Hematopoietic multipotent progenitor cell treated with erythropoietin and hydrocortisone succinate and interleukin-3 and kit ligand, for 15 days (in vitro differentiated cells): ENCODE measurements around the gene ARV1.
"Not testable (repeated sequence)": the region's sequence is repeated elsewhere in the genome, so short reads cannot be mapped to it uniquely, and the experiment has no call there.

ENCODE experiments used
- DNase-seq: peaks from one replicate; pipeline ENCODE4 v3.0.0-alpha.2; 2015; ENCODE audit warnings: low spot score

The ARV1 gene

GRCh38 chr1:231020139-231020601, 41.3 kb downstream of the ARV1 start:
- no peak for DNase-seq

DNA sequence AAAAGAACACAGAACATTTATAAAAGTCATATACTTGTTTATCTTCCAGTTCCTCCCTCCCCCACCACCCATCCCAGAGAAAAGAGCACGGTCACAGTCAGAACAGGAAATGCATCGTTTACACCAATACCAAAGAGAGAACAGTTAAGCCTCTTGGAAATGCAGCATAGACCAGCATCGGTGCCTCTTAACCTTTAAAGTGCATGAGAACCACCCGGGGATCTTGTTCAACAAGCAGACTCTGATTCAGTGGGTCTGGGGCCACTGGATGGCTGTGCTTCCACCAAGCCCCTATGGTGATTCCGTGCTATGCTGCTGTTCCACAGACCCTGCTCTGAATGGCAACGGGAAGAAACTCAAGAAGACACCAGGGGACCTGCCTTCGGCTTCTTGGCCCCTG, 41.9 kb downstream of the ARV1 start:
- DNase-seq: no peak

GRCh38 chr1:231021540-231022031, 42.7 kb downstream of the ARV1 start:
- DNase-seq: no peak

- DNase-seq: not testable (repeated sequence)
Measured at GRCh38 chr1:231022543-231022942, 43.6 kb downstream of the ARV1 start.

GRCh38 chr1:231023150-231023549, 44.3 kb downstream of the ARV1 start:
- no peak for DNase-seq

- no peak for DNase-seq
Measured at GRCh38 chr1:231026576-231026975, 47.7 kb downstream of the ARV1 start.

DNA sequence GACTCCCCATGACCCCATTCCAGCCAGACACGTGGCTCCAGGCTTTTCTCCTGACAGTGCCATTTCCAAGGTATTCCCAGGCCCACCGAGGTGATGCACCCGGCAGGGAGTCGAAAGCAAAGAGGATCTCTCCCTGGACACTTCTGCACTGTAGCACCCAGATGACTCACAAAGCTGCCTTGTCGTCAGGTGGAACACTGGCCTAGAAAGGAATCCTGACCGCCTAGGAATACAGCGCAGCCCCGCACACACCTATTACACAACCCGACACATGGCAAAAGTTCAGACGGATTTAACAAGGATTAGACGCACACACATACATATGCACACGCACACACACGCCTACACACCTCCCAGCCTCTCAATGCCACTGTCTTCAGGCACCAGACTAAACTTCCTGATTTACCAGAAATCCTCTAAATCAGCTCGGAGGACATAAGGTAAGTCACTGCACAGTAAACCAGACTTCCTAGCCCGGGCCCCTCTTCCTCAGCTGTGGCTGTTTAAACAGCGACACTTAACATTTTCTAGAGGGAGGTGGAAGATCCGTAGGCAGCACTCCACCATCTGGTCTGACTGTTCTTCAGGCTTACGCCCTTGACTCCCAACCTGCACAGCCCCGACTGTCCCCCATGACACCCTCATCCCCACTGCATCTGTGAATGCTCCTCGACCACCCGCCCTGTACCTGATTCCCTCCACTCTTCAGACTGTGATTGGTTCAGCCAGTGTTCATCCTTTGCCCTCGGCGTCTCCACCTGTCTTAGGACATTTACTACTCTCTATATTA, 48.4 kb downstream of the ARV1 start:
- DNase-seq: no peak

DNA sequence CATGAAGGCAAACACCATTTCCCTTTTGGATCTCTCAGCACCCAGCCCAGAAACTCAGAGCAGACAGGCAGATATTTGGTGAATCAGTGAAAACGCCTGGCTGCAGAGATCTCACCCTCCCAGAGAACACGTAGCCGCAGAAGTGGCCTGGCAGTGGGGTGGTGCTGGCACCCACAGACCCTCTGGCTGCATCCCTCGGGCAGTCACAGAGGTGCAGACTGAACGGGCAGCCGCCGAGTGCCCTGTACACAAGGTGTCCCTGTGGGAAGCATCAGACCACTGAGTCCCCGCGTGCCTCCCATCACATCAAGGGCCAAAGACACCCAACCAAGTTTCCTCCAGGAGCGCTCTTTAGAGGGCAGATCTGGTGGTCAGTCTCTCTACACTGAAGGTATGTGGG, 49.1 kb downstream of the ARV1 start:
- no peak for DNase-seq

DNA sequence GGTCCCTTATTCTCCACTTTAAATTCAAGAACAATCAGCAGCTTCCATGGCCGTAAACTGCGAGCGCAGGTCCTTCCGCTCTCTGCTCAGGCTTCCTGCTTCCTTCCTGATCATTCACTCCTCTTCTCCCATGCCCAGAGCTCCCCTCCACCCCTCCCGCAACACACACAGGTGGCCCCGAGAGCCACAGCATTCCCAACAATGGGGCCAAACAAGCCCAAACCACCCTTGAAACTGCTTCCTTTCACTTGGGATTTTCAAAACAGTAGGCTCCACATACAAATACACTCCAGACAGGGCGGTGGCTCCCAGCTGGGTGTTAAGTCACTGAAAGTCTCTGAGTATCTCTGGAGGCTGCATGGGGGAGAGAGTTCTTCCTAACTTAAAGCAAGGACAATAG, 49.8 kb downstream of the ARV1 start:
- no peak for DNase-seq

GRCh38 chr1:231029247-231029646, 50.4 kb downstream of the ARV1 start:
- not testable (repeated sequence) for DNase-seq

DNA sequence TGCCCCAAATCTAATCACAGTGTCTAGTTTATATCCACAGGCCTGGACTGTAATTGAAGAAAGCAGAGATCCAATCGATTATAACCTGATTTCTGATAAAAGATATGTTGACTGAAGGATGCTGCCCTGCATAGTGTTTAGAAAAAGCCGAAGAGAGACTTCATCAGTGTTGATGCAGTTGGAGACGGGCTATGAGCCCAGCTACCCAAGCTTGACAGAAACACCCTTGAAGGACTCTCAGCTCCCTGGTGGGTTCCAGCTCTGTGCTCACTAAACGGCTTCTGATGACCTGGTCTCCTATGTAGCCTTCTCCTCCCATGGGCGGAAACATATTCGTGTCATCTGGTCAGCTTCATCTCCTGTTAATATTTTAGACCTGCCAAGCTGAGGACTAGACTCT, 50.9 kb downstream of the ARV1 start:
- no peak for DNase-seq

DNA sequence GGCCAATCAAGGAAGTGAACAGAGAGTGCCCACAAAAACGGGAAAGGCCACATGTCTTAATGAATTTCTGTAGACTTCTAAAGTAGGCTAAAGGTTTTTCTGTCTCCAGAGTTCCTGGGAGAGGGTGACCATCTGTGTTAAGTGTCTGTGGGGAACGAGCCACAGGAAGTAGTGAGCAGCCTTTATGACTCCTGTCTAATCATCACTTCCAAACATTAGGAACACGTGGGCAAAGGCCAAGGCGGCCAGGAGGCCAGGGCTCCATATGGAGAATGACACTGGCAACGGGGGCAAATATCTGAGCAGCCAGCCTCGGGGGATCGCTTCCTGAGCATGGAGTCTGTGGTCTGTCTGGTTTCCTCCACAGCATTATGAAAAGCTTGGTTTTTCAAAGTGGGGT, 54.1 kb downstream of the ARV1 start:
- no peak for DNase-seq

DNA sequence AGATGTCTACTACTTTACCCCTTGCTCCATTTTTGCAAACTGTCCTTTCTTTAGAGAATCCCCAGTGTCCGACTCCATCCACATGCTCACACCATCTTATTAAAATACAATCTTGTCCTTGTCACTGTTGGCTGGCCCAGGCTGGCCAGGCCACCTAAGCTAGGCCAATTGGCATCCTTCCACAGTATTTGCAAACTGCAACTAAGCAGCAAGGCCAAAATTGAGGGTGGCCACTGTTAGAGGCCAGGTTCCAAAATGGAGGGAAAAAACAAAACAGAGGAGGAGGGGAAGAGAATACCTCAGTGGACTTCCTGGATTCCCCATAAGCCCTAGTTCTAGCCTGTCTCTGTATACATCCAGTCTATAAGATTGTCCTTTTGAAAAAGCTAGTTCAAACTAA, 56.9 kb downstream of the ARV1 start:
- no peak for DNase-seq

DNA sequence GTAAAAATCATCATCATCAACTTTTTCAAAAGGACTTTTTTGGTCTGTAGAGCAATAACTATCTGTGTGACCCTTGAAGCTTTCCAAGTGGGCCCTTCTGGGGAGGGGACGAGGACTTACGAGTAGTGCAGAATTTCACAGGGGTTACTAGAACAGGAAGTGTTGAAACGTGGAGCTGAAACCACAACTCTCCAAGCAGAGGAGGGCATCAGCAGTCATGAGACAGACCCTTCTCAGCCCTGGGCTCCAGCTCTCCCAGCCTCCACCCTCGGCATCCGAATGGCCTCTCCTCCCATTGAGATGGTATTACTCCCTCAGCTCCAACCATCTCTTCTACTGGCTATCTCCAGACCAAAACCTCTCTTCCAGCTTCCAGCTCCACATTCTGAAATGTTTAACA, 57.5 kb downstream of the ARV1 start:
- no peak for DNase-seq

- no peak for DNase-seq
Measured at GRCh38 chr1:231037585-231038517, 59.0 kb downstream of the ARV1 start.

DNA sequence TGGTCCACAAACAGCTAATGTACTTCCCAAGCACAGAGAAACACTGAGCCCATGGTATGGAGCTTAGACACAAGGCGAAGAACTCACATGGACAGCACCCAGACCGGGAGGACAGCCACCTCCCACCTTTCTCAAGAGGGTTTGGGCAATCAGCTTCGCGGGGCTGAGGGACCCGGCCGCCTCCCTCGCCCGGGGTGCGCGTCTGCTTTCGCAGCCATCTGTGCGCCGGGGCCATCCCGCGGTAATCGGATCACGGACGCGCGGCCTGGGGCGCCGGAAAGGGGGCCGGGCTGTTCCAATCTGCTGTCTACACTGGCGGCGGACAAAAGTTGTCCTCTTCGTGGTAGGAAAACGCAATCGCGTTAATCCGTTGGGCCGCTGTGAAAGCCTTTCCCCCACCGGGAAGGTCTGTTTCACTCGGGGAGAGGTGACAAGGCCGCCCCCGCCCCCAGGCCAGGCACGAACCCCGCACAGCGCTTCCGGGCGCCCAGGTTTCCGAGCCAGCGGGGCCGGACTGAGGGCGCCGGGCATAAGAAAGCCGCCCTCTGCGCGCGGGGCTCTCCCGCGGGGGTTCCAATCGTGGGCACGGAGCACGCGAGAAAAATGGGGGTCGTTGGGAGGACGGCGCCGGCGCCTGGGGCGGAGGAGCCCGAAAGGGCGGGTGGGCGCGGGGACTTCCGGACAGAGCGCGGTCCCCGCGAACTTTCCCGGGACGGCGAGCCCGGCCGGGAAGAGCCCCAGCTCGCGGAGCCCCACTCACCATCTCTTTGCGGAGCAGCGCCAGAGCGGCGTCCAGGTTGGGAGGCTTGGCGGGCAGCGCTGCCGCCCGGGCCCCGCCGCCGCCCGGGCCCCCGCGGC, 60.5 kb downstream of the ARV1 start:
- peak; percentile 24 for DNase-seq

DNA sequence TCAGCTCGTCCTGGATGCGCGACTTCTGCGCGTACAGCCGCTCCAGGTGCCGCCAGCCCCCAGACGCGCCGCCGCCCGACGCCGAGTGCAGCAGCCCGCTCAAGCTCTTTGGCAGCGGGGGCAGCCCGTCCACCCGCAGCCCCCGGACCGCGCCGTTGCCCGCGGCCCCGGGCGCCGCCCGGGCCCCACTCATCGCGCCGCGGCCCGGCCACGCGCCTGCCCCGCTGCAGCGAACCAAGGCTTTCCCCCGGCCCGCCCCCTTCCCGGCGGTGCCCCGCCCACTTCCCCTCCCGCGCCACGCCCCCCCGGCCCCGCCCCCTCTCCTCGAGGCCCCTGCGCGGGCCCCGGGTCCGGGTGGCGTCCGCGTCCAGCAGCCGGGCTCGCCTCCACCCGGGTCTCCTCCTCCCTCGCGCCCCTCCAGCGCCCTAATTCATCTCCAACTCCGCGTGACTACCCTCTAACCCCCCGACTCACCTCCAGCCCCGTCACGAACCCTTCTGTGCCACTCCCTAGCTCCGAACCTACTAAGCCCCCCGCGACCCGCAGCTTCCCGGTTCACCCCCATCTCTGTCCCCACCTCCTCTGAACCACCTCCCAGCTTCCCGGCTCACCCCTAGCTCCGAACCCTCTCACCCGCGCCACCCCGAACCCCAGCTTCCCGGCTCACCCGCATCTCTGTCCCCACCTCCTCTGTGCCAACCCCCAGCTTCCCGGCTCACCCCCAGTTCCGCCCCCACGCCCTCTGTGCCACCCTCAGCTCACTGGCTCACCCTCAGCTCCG, 61.3 kb downstream of the ARV1 start, which contains the start of gene FAM89A:
Gene FAM89A, minus strand, starts transcription at position 236 of the 781 bp plus-strand sequence. Its CDS starts 43 bp downstream, at position 193.
- peak; percentile 67 for DNase-seq

DNA sequence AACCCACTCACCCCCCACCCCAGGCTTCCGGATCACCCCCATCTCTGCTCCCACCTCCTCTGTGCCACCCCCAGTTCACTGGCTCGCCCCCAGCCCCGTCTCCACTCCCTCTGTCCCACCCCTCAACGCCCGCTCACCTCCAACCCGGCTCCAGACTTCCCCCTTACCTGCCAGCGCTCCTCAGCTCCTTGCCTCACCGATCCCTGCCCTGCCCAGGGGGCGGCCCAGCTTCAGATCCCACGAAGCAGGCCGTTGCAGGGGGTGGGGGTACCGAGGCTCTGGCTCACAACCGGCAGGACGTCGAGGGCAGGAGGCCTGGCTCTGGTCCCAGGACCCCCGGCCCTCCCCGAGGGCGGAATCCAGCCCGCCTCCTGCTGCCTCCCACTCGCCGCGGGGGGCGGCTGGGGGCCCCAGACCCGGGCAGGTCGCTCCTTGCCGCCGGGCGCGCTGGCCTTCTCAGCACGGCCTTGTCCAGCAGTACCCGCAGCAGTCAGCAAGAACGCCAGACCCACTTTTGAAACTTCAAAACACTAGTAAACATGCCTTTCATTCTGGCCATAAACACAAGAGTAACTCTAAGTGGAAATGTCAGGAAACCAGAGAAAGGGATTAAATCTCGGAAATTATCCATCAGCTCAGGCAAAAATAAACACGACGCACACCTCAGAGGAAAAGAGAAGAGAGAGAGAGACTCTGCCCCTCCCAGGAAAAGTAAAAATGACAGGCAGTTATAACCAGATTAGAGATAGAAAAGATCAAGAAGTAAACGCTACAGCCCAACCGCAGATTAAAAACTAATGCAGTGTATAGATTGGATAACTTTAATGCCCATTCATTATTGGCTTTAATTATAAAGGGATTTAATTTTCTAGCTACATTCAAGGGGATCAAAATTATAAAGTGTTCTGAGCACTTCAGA, 62.2 kb downstream of the ARV1 start:
- no peak for DNase-seq

DNA sequence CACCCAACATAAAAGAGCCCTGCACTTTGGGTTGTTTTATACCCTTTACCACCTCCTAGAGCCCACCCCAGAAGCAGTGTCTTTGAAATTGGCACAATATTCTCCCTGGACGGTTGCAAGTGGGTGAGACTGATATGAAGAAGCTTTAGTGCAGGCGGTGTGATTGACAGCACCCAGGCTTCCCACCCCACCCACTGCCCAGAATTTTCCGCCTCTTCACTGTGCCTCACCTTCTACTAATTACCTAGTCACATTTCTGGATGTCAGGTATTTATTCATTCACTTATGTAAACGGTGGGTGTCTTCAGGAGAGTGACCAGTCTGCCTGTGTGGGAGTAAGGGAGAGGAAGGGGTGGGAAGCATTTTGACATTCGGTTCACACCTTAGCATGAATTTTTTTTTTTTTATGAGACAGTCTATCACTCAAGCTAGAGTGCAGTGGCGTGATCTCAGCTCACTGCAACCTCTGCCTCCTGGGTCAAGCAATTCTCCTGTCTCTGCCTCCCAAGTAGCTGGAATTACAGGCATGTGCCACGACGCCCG, 62.9 kb downstream of the ARV1 start:
- DNase-seq: peak; percentile 22

GRCh38 chr1:231044588-231044987, 65.7 kb downstream of the ARV1 start:
- no peak for DNase-seq
